DND-41 (cell line): Measurements from ENCODE around the gene BTLA.

Source experiments
- ATAC-seq: fragments of 200-7000 bp; cut with Tn5 transposase; 3 replicates; pipeline ENCODE4 v1.9.1; 2021; ENCODE audit warnings: low read depth; ENCODE audit not compliant: insufficient read depth
- DNase-seq: peaks from one replicate; pipeline ENCODE4 v3.0.0-alpha.2; 2020
- H2AFZ ChIP-seq: 2 replicates; pipeline ENCODE4 v1.6.0; 2012; ENCODE audit warnings: low read depth, low read length
- H3K27ac ChIP-seq: 2 replicates; pipeline ENCODE4 v1.5.1; 2012; ENCODE audit warnings: low read length, inconsistent platforms
- H3K27me3 ChIP-seq: fragments of 200-600 bp; sonication (generic); 2 replicates; pipeline ENCODE4 v1.6.0; 2012; ENCODE audit warnings: low read length, mild to moderate bottlenecking, inconsistent platforms; ENCODE audit not compliant: insufficient read depth, poor library complexity
- H3K36me3 ChIP-seq: 2 replicates; pipeline ENCODE4 v1.5.1; 2012; ENCODE audit warnings: low read length, inconsistent platforms; ENCODE audit not compliant: insufficient read depth
- H3K4me1 ChIP-seq: 2 replicates; pipeline ENCODE4 v1.5.1; 2012; ENCODE audit warnings: mild to moderate bottlenecking, low read length; ENCODE audit not compliant: insufficient read depth
- H3K4me2 ChIP-seq: 2 replicates; pipeline ENCODE4 v1.6.0; 2012; ENCODE audit warnings: mild to moderate bottlenecking, moderate library complexity, low read length, inconsistent platforms; ENCODE audit not compliant: insufficient read depth
- H3K4me3 ChIP-seq, 2 experiments: fragments of 200-600 bp in 1 of 2; shearing (Covaris generic) in 1 of 2; 2 replicates each; pipeline ENCODE4 v1.5.1; 2012 to 2016; ENCODE audit warnings: inconsistent platforms in 2 of 2, low read length in 2 of 2, mild to moderate bottlenecking in 2 of 2, low read depth in 1 of 2, moderate library complexity in 1 of 2
- H3K79me2 ChIP-seq: 2 replicates; pipeline ENCODE4 v1.6.0; 2012; ENCODE audit warnings: low read length, inconsistent platforms; ENCODE audit not compliant: insufficient read depth
- H3K9ac ChIP-seq: 2 replicates; pipeline ENCODE4 v1.6.0; 2012; ENCODE audit warnings: low read depth, mild to moderate bottlenecking, inconsistent platforms, low read length, moderate library complexity
- H3K9me3 ChIP-seq: 2 replicates; pipeline ENCODE4 v1.5.1; 2012; ENCODE audit warnings: low read length, moderate library complexity, mild to moderate bottlenecking, inconsistent platforms; ENCODE audit not compliant: insufficient read depth, severe bottlenecking
- H4K20me1 ChIP-seq: 2 replicates; pipeline ENCODE4 v1.6.0; 2012; ENCODE audit warnings: low read length; ENCODE audit not compliant: insufficient read depth
- EZH2 ChIP-seq: IDR thresholded peaks from 3 replicates; pipeline ENCODE4 v1.6.1; 2012; ENCODE audit warnings: borderline replicate concordance, low read depth, mild to moderate bottlenecking, moderate library complexity, low read length, inconsistent platforms; ENCODE audit not compliant: severe bottlenecking
- TF ChIP-seq, protein P1 (sequence below): IDR thresholded peaks from 2 replicates; pipeline ENCODE4 v1.5.1; 2012; ENCODE audit warnings: borderline replicate concordance, low read length, moderate library complexity, mild to moderate bottlenecking; ENCODE audit not compliant: poor library complexity, severe bottlenecking; ENCODE audit errors: extremely low read depth

The BTLA gene

GRCh38 chr3:112448939-112449338, 50.3 kb downstream of the BTLA start:
- Histone ChIP-seq H3K79me2 (no peaks in the 10 kb centered on the region), H3K4me3 (no peak overlapping the region), H3K4me1 (no peaks in the 10 kb centered on the region), H4K20me1 (no peaks in the 10 kb centered on the region), H3K9ac (no peak overlapping the region), H3K27ac (no peak overlapping the region), H2AFZ (no peak overlapping the region), H3K27me3 (peaks cover 4% of the 10 kb centered on the region), H3K9me3 (no peaks in the 10 kb centered on the region), H3K4me2 (no peak overlapping the region), H3K36me3 (no peaks in the 10 kb centered on the region)
- no peak for TF ChIP-seq EZH2
- TF ChIP-seq, protein P1, sequence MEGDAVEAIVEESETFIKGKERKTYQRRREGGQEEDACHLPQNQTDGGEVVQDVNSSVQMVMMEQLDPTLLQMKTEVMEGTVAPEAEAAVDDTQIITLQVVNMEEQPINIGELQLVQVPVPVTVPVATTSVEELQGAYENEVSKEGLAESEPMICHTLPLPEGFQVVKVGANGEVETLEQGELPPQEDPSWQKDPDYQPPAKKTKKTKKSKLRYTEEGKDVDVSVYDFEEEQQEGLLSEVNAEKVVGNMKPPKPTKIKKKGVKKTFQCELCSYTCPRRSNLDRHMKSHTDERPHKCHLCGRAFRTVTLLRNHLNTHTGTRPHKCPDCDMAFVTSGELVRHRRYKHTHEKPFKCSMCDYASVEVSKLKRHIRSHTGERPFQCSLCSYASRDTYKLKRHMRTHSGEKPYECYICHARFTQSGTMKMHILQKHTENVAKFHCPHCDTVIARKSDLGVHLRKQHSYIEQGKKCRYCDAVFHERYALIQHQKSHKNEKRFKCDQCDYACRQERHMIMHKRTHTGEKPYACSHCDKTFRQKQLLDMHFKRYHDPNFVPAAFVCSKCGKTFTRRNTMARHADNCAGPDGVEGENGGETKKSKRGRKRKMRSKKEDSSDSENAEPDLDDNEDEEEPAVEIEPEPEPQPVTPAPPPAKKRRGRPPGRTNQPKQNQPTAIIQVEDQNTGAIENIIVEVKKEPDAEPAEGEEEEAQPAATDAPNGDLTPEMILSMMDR: no peak
- DNase-seq (no peak), ATAC-seq (no peak)

- Histone ChIP-seq H3K9ac (no peak overlapping the region), H3K27me3 (peaks cover 4% of the 10 kb centered on the region), H3K4me1 (no peaks in the 10 kb centered on the region), H3K79me2 (no peaks in the 10 kb centered on the region), H3K4me3 (no peak overlapping the region), H3K4me2 (no peak overlapping the region), H4K20me1 (no peaks in the 10 kb centered on the region), H3K9me3 (no peaks in the 10 kb centered on the region), H2AFZ (no peak overlapping the region), H3K27ac (no peak overlapping the region), H3K36me3 (no peaks in the 10 kb centered on the region)
- no peak for DNase-seq
- no peak for ATAC-seq
- TF ChIP-seq EZH2: no peak
- TF ChIP-seq, protein P1: no peak
Observed at GRCh38 chr3:112446343-112446742, 52.9 kb downstream of the BTLA start.

GRCh38 chr3:112445839-112446238, 53.4 kb downstream of the BTLA start:
- H3K9ac ChIP-seq: no peak overlapping the region
- ATAC-seq (no peak), DNase-seq (no peak)
- no peak overlapping the region for H3K4me3 ChIP-seq
- H3K4me2 ChIP-seq: no peak overlapping the region
- H4K20me1 ChIP-seq: no peaks in the 10 kb centered on the region
- H3K79me2 ChIP-seq: no peaks in the 10 kb centered on the region
- H2AFZ ChIP-seq: no peak overlapping the region
- H3K27me3 ChIP-seq: peaks cover 4% of the 10 kb centered on the region
- H3K27ac ChIP-seq: no peak overlapping the region
- no peaks in the 10 kb centered on the region for H3K9me3 ChIP-seq
- TF ChIP-seq, protein P1: no peak
- no peak for TF ChIP-seq EZH2
- H3K36me3 ChIP-seq: no peaks in the 10 kb centered on the region
- H3K4me1 ChIP-seq: no peaks in the 10 kb centered on the region
